Measurements from ENCODE around the gene PANX1. TPM values are rescaled to one million over a fixed set of nuclear protein-coding genes. Genes with fewer than 3 reads are reported as not detected.

The PANX1 gene
- polyA plus RNA-seq, 1 of the 3 experiments (the other 2 are of a cell fraction), result 11.1 TPM

DNA sequence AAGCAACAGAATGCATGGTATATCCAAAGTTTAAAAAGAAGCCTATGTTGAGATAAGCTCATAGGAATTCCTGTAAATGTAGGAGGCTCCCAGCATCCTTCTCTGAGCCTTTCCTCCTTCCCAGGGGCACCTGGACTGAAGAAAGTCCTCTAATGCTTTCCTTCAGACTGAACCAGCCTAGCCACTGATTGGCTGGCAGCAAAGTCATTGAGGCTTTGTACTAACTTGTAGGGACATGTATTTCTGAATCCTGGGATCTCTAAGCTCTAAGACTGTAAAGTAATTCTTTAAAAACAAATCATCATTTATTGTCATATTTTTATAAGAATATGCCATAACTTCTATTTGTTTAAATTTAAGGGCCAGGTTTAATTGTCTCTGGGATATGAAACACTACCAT, 23.9 kb upstream of the PANX1 start:
- no peak overlapping the region for H3K4me2 ChIP-seq
- H3K27ac ChIP-seq (ENCODE audit: low read depth in 2 of 2, low read length in 1 of 2), result no peak overlapping the region
- H3K9ac ChIP-seq, result no peak overlapping the region
- TF ChIP-seq, protein P1, sequence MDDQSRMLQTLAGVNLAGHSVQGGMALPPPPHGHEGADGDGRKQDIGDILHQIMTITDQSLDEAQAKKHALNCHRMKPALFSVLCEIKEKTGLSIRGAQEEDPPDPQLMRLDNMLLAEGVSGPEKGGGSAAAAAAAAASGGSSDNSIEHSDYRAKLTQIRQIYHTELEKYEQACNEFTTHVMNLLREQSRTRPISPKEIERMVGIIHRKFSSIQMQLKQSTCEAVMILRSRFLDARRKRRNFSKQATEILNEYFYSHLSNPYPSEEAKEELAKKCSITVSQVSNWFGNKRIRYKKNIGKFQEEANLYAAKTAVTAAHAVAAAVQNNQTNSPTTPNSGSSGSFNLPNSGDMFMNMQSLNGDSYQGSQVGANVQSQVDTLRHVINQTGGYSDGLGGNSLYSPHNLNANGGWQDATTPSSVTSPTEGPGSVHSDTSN (IDR thresholded peaks at IDR 0.05), result no peak
- TF ChIP-seq IRF3 (IDR thresholded peaks at IDR 0.05; ENCODE audit: low read depth, low read length), result no peak
- TF ChIP-seq EZH2phosphoT487 (IDR thresholded peaks at IDR 0.05; ENCODE audit: borderline replicate concordance, low read depth), result no peak
- no peak for TF ChIP-seq CHD2 (IDR thresholded peaks at IDR 0.05; ENCODE audit: low read length, partially characterized antibody)
- TF ChIP-seq ZBTB33 (IDR thresholded peaks at IDR 0.05; ENCODE audit: borderline replicate concordance, low read depth), result no peak
- no peak for TF ChIP-seq MEF2A (IDR thresholded peaks at IDR 0.05; ENCODE audit: borderline replicate concordance, low read depth)
- CTCF ChIA-PET, result no interaction called here
- no peaks in the 10 kb centered on the region for H3K27me3 ChIP-seq (ENCODE audit: insufficient read depth)
- H3F3A ChIP-seq (replicated peaks; ENCODE audit: insufficient read depth), result no peaks in the 10 kb centered on the region
- H3K9me2 ChIP-seq, result no peaks in the 10 kb centered on the region
- H3K79me2 ChIP-seq (ENCODE audit: insufficient read depth), result no peaks in the 10 kb centered on the region
- no peak overlapping the region for H2AFZ ChIP-seq (ENCODE audit: low read depth)
- no peaks in the 10 kb centered on the region for H3K36me3 ChIP-seq (replicated peaks in 1 of 2; ENCODE audit: control insufficient read depth in 1 of 2, insufficient read depth in 2 of 2, low read length in 1 of 2)
- no peaks in the 10 kb centered on the region for H3K9me3 ChIP-seq
- no peak for DNase-seq
- no peaks in the 10 kb centered on the region for H3K4me1 ChIP-seq (ENCODE audit: control insufficient read depth in 1 of 2, insufficient read depth in 2 of 2, low read depth in 1 of 2, low read length in 1 of 2)
- no peak overlapping the region for H3K4me3 ChIP-seq (ENCODE audit: low read depth in 2 of 2, low read length in 1 of 2)
- POLR2A ChIA-PET, result no interaction called here
- no peaks in the 10 kb centered on the region for H4K20me1 ChIP-seq (ENCODE audit: insufficient read depth)

- Histone ChIP-seq H3K9me2 (no peaks in the 10 kb centered on the region), H2AFZ (ENCODE audit: low read depth) (no peak overlapping the region), H3K9ac (no peak overlapping the region), H3K4me2 (no peak overlapping the region), H3K4me1 (ENCODE audit: control insufficient read depth in 1 of 2, insufficient read depth in 2 of 2, low read depth in 1 of 2, low read length in 1 of 2) (no peaks in the 10 kb centered on the region), H3F3A (replicated peaks; ENCODE audit: insufficient read depth) (no peaks in the 10 kb centered on the region), H3K27ac (ENCODE audit: low read depth in 2 of 2, low read length in 1 of 2) (no peak overlapping the region), H4K20me1 (ENCODE audit: insufficient read depth) (no peaks in the 10 kb centered on the region), H3K36me3 (replicated peaks in 1 of 2; ENCODE audit: control insufficient read depth in 1 of 2, insufficient read depth in 2 of 2, low read length in 1 of 2) (no peaks in the 10 kb centered on the region), H3K79me2 (ENCODE audit: insufficient read depth) (no peaks in the 10 kb centered on the region), H3K4me3 (ENCODE audit: low read depth in 2 of 2, low read length in 1 of 2) (no peak overlapping the region), H3K9me3 (no peaks in the 10 kb centered on the region), H3K27me3 (ENCODE audit: insufficient read depth) (no peaks in the 10 kb centered on the region)
- 72% methylated on average over 4 of the region's 4 CpGs for WGBS (ENCODE audit: low lambda C conversion rate)
- POLR2A ChIA-PET, result no interaction called here
- no peak for DNase-seq
- CTCF ChIA-PET, result interaction anchor here (0.7 kb wide), 1 partner anchor 820 kb away, joined by 3 read pairs; no protein-coding TSS in a partner anchor
- no peak for TF ChIP-seq REST (IDR thresholded peaks at IDR 0.05; ENCODE audit: low read depth, low read length)
- TF ChIP-seq, protein P2, sequence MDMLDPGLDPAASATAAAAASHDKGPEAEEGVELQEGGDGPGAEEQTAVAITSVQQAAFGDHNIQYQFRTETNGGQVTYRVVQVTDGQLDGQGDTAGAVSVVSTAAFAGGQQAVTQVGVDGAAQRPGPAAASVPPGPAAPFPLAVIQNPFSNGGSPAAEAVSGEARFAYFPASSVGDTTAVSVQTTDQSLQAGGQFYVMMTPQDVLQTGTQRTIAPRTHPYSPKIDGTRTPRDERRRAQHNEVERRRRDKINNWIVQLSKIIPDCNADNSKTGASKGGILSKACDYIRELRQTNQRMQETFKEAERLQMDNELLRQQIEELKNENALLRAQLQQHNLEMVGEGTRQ (IDR thresholded peaks at IDR 0.05; ENCODE audit: borderline replicate concordance, low read depth, low read length), result no peak
- no peak for TF ChIP-seq RCOR1 (IDR thresholded peaks at IDR 0.05; ENCODE audit: low read length)
Observed at GRCh38 chr11:94106716-94107115, 21.9 kb upstream of the PANX1 start.
